22Rv1 (cell line): ENCODE measurements around the gene TSPAN10.

Source experiments
- ZFX ChIP-seq: fragments of 450-650 bp; IDR thresholded peaks from 2 replicates; pipeline ENCODE4 v1.6.1; 2017; ENCODE audit warnings: antibody characterized with exemption, borderline replicate concordance
- TF ChIP-seq, protein P1 (sequence below): fragments of 450-650 bp; IDR thresholded peaks from 2 replicates; pipeline ENCODE4 v1.5.1; 2017; ENCODE audit warnings: mild to moderate bottlenecking

DNA sequence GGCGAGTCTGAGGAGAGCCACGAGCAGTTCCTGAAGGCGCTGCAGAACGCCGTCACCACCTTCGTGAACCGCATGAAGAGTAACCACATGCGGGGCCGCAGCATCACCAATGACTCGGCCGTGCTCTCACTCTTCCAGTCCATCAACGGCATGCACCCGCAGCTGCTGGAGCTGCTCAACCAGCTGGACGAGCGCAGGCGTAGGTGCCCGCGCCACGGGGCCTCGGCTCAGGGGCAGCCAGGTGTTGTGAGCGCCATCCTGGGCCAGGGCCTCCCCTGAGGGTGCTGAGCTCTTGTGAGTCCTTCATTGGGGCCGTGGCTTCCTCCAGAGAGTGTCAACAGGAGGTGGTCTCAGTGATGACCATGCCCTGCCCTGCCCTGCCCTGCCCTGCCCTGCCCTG lies 58.8 kb downstream of the TSPAN10 start:
- TF ChIP-seq, protein P1, sequence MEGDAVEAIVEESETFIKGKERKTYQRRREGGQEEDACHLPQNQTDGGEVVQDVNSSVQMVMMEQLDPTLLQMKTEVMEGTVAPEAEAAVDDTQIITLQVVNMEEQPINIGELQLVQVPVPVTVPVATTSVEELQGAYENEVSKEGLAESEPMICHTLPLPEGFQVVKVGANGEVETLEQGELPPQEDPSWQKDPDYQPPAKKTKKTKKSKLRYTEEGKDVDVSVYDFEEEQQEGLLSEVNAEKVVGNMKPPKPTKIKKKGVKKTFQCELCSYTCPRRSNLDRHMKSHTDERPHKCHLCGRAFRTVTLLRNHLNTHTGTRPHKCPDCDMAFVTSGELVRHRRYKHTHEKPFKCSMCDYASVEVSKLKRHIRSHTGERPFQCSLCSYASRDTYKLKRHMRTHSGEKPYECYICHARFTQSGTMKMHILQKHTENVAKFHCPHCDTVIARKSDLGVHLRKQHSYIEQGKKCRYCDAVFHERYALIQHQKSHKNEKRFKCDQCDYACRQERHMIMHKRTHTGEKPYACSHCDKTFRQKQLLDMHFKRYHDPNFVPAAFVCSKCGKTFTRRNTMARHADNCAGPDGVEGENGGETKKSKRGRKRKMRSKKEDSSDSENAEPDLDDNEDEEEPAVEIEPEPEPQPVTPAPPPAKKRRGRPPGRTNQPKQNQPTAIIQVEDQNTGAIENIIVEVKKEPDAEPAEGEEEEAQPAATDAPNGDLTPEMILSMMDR, result no peak
- no peak for TF ChIP-seq ZFX
